HCT116 (cell line): ENCODE results near the gene MTHFD2. TPM values are rescaled to one million over a fixed set of nuclear protein-coding genes. Genes with fewer than 3 reads are reported as not detected.

ENCODE experiments used
- ATAC-seq: fragments of 200-7000 bp; cut with Tn5 transposase; 2 replicates; pipeline ENCODE4 v1.9.1; 2020; ENCODE audit warnings: mild to moderate bottlenecking, moderate library complexity
- BruUV-seq: library from RNA; stranded (reverse); fragments of 400-500 nt; replicated peaks from 2 replicates; lab custom pipeline; 2021; lab: Mats Ljungman, UMichigan
- CTCF ChIA-PET: fragments of 300-600 bp; sonication (Branson Sonifier 250); formaldehyde crosslinking; loops from one replicate; lab custom pipeline; 2021; ENCODE audit warnings: antibody characterized with exemption; lab: Charles Lee
- POLR2A ChIA-PET: fragments of 300-600, 350-600 bp; sonication (Branson Sonifier 250); formaldehyde crosslinking; loops from one replicate; lab custom pipeline; 2021; ENCODE audit warnings: antibody characterized with exemption; lab: Charles Lee
- RAD21 ChIA-PET, 2 experiments: fragments of 300-600 bp; sonication (Branson Sonifier 250); formaldehyde crosslinking; loops; one replicate each; lab custom pipeline; 2023; ENCODE audit warnings: low total read pairs in 2 of 2; ENCODE audit not compliant: uncharacterized antibody in 2 of 2, unreplicated experiment in 2 of 2, low non-redundant PET in 1 of 2; lab: Charles Lee
- DNase-seq: peaks from one replicate; pipeline ENCODE4 v3.0.0-alpha.2; 2010; ENCODE audit warnings: low read depth, low spot score
- H2AFZ ChIP-seq: fragments of 200-600 bp; shearing (Covaris generic), sonication (generic); 2 replicates; pipeline ENCODE4 v1.6.1; 2017; ENCODE audit warnings: low read depth, mixed run types, mixed read lengths, antibody characterized with exemption, low read length; ENCODE audit not compliant: poor library complexity, severe bottlenecking
- H3K27ac ChIP-seq: 2 replicates; pipeline ENCODE4 v1.5.1; 2012; ENCODE audit warnings: low read depth, low read length
- H3K27me3 ChIP-seq: fragments of 200-600 bp; sonication (generic); 2 replicates; pipeline ENCODE4 v1.6.1; 2016; ENCODE audit warnings: mixed run types, low read length, mixed read lengths; ENCODE audit not compliant: insufficient read depth
- H3K36me3 ChIP-seq, 2 experiments: fragments of 200-500 bp in 1 of 2; fragments of 200-600 bp in 1 of 2; sonication (Bioruptor generic) in 1 of 2; sonication (generic) in 1 of 2; 2 replicates each; pipeline versions ENCODE4 v1.5.1 to v1.6.1; 2014 to 2016; ENCODE audit warnings: low read length in 2 of 2, inconsistent platforms in 1 of 2, mixed read lengths in 1 of 2, mixed run types in 1 of 2; ENCODE audit not compliant: insufficient read depth in 2 of 2, control insufficient read depth in 1 of 2
- H3K4me1 ChIP-seq, 2 experiments: fragments of 200-600 bp in 1 of 2; sonication (generic) in 1 of 2; 2 replicates each; pipeline versions ENCODE4 v1.5.1 to v1.6.1; 2012 to 2017; ENCODE audit warnings: low read length in 2 of 2, inconsistent platforms in 1 of 2, mild to moderate bottlenecking in 1 of 2, mixed read lengths in 1 of 2, mixed run types in 1 of 2, moderate library complexity in 1 of 2; ENCODE audit not compliant: insufficient read depth in 2 of 2, control insufficient read depth in 1 of 2
- H3K4me2 ChIP-seq: fragments of 200-600 bp; sonication (generic); 2 replicates; pipeline ENCODE4 v1.6.1; 2017; ENCODE audit warnings: mixed run types, low read length, mixed read lengths
- H3K4me3 ChIP-seq, 2 experiments: fragments of 200-600 bp in 1 of 2; sonication (generic) in 1 of 2; replicated peaks in 1 of 2; 2 replicates each; pipeline ENCODE4 v1.5.1; 2011 to 2016; ENCODE audit warnings: low read length in 2 of 2, control low read depth in 1 of 2, low read depth in 1 of 2, mild to moderate bottlenecking in 1 of 2, mixed read lengths in 1 of 2, mixed run types in 1 of 2
- H3K79me2 ChIP-seq: fragments of 200-600 bp; sonication (generic); 2 replicates; pipeline ENCODE4 v1.6.1; 2017; ENCODE audit warnings: mild to moderate bottlenecking, mixed run types, low read length, moderate library complexity, mixed read lengths; ENCODE audit not compliant: insufficient read depth
- H3K9ac ChIP-seq: fragments of 200-600 bp; sonication (generic); 2 replicates; pipeline ENCODE4 v1.6.1; 2016; ENCODE audit warnings: low read length, mixed read lengths
- H3K9me2 ChIP-seq: fragments of 200-600 bp; sonication (generic), shearing (Covaris generic); 2 replicates; pipeline ENCODE4 v1.6.1; 2017; ENCODE audit warnings: mixed run types, mild to moderate bottlenecking, moderate library complexity; ENCODE audit not compliant: insufficient read depth
- H3K9me3 ChIP-seq, 2 experiments: fragments of 200-500 bp in 1 of 2; fragments of 200-600 bp in 1 of 2; sonication (Bioruptor generic) in 1 of 2; sonication (generic) in 1 of 2; 2 replicates each; pipeline ENCODE4 v1.6.1; 2014 to 2017; ENCODE audit warnings: low read length in 2 of 2, mixed read lengths in 2 of 2, inconsistent platforms in 1 of 2, low read depth in 1 of 2, mild to moderate bottlenecking in 1 of 2, mixed run types in 1 of 2, moderate library complexity in 1 of 2; ENCODE audit not compliant: control insufficient read depth in 1 of 2, insufficient read depth in 1 of 2
- H4K20me1 ChIP-seq: fragments of 200-600 bp; sonication (generic), shearing (Covaris generic); 2 replicates; pipeline ENCODE4 v1.6.1; 2017; ENCODE audit warnings: mixed run types, mild to moderate bottlenecking, moderate library complexity; ENCODE audit not compliant: insufficient read depth
- CBX3 ChIP-seq: IDR thresholded peaks from 2 replicates; pipeline ENCODE4 v1.6.1; 2012; ENCODE audit warnings: low read depth
- CEBPB ChIP-seq: IDR thresholded peaks from 2 replicates; pipeline ENCODE4 v1.6.1; 2012; ENCODE audit warnings: low read depth
- EGR1 ChIP-seq: IDR thresholded peaks from 2 replicates; pipeline ENCODE4 v1.6.1; 2012; ENCODE audit warnings: low read depth
- ELF1 ChIP-seq: IDR thresholded peaks from 2 replicates; pipeline ENCODE4 v1.6.1; 2012; ENCODE audit warnings: low read depth, borderline replicate concordance
- EZH2 ChIP-seq: fragments of 200-600 bp; sonication (generic); IDR thresholded peaks from 2 replicates; pipeline ENCODE4 v1.6.1; 2017; ENCODE audit warnings: antibody characterized with exemption, mixed run types
- EZH2phosphoT487 ChIP-seq: fragments of 200-600 bp; IDR thresholded peaks from 2 replicates; pipeline ENCODE4 v1.6.1; 2018; ENCODE audit warnings: antibody characterized with exemption, borderline replicate concordance
- FOSL1 ChIP-seq: IDR thresholded peaks from 2 replicates; pipeline ENCODE4 v1.6.1; 2012; ENCODE audit warnings: low read depth
- JUND ChIP-seq: IDR thresholded peaks from 2 replicates; pipeline ENCODE4 v1.6.1; 2012
- RAD21 ChIP-seq: IDR thresholded peaks from 2 replicates; pipeline ENCODE4 v1.6.1; 2012; ENCODE audit warnings: low read depth, mild to moderate bottlenecking
- SIN3A ChIP-seq: IDR thresholded peaks from 2 replicates; pipeline ENCODE4 v1.6.1; 2012; ENCODE audit warnings: low read depth
- SP1 ChIP-seq: IDR thresholded peaks from 2 replicates; pipeline ENCODE4 v1.6.1; 2012; ENCODE audit warnings: low read depth
- SRF ChIP-seq: IDR thresholded peaks from 2 replicates; pipeline ENCODE4 v1.6.1; 2012; ENCODE audit warnings: low read depth
- YY1 ChIP-seq: IDR thresholded peaks from 2 replicates; pipeline ENCODE4 v1.6.1; 2011; ENCODE audit warnings: low read length, low read depth, moderate library complexity, mild to moderate bottlenecking; ENCODE audit not compliant: insufficient replicate concordance; ENCODE audit errors: extremely low read depth
- ZNF274 ChIP-seq: fragments of 200-500 bp; sonication (Bioruptor generic); IDR thresholded peaks from 2 replicates; pipeline ENCODE4 v1.6.1; 2014; ENCODE audit warnings: mild to moderate bottlenecking, low read depth, low read length, inconsistent platforms
- intact Hi-C: fragments of 100-400 bp; cut with micrococcal nuclease; formaldehyde crosslinking; loops from 2 replicates; pipeline ENCODE4 v1.10.0; 2022
- total RNA-seq: library from RNA; stranded (reverse); gene quantifications from one replicate; pipeline ENCODE4 v1.2.1, GENCODE V29; 2021; ENCODE audit not compliant: unreplicated experiment
- TF ChIP-seq, protein P1 (sequence below): IDR thresholded peaks from 2 replicates; pipeline ENCODE4 v1.6.1; 2012
- TF ChIP-seq, protein P2 (sequence below): IDR thresholded peaks from 2 replicates; pipeline ENCODE4 v1.6.1; 2012
- TF ChIP-seq, protein P3 (sequence below), 3 experiments: fragments of 200-600 bp in 1 of 3; sonication (generic) in 1 of 3; IDR thresholded peaks in 2 of 3; conservative IDR thresholded peaks in 1 of 3; 2 replicates each; pipeline ENCODE4 v1.5.1; 2012 to 2017; ENCODE audit warnings: low read depth in 2 of 3, low read length in 2 of 3, antibody characterized with exemption in 1 of 3, borderline replicate concordance in 1 of 3, control low read depth in 1 of 3, mild to moderate bottlenecking in 1 of 3, mixed read lengths in 1 of 3, mixed run types in 1 of 3, moderate library complexity in 1 of 3; ENCODE audit not compliant: insufficient read depth in 1 of 3
- TF ChIP-seq, protein P4 (sequence below): IDR thresholded peaks from 2 replicates; pipeline ENCODE4 v1.6.1; 2012; ENCODE audit warnings: low read depth

Gene MTHFD2
- total RNA-seq, 1 experiment from 2014 or later, result 445 TPM

DNA sequence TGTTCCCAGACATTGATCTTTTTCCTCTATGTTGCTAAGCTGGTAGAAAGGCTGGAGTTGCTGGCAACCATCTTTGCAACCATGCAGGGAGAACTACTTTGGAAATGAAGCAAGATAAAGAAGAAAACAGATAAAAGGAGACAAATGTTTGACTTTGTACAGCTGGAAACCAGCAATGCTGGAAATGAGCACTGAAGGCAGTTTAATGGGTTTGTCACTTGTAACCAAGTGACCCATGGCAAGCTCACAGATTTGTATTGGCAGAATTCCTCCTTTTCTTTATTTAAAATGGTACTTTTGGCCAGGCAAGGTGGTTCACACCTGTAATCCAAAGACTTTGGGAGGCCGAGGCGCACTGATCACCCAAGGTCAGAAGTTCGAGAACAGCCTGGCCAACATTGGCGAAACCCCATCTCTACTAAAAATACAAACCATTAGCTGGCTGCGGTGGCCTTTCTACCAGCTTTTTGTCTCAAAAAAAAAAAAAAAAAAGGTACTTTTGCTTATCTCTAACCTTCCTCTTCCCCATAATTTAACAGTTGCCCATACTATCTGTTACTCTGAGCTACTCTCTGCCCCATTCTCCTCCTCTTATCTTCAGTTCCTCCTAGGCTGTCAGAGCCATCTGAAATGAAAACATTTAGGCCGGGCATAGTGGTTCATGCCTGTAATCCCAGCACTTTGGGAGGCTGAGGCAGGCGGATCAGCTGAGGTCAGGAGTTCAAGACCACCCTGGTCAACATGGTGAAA is 48.7 kb upstream of the MTHFD2 start:
- ATAC-seq, result no peak
- H4K20me1 ChIP-seq, result no peaks in the 10 kb centered on the region
- peaks cover 16% of the 10 kb centered on the region for H3K79me2 ChIP-seq
- peaks cover 5 to 17% of the 10 kb centered on the region in 2 experiments; a peak in 3 of 4 replicates for H3K4me1 ChIP-seq
- H3K4me2 ChIP-seq, result no peak overlapping the region
- DNase-seq, result no peak
- H3K9me2 ChIP-seq, result no peaks in the 10 kb centered on the region
- H3K4me3 ChIP-seq, result no peak overlapping the region
- H3K36me3 ChIP-seq, result peaks cover 0 to 17% of the 10 kb centered on the region in 2 experiments; a peak in 2 of 4 replicates
- intact Hi-C loops, result loop anchor here (5.0 kb wide), 3 partner anchors 312 to 517 kb away; no protein-coding TSS in a partner anchor
- BruUV-seq, result no TSS peak
- RAD21 ChIA-PET, result interaction anchor here in 1 of 2 experiments (0.5 to 2.5 kb wide), 2 partner anchors 323 to 1834 kb away, joined by 3 to 6 read pairs; no protein-coding TSS in a partner anchor
- H3K27me3 ChIP-seq, result no peaks in the 10 kb centered on the region
- no peaks in the 10 kb centered on the region for H3K9me3 ChIP-seq
- CTCF ChIA-PET, result interaction anchor here (0.7 to 2.0 kb wide), 5 partner anchors 10 to 470 kb away, joined by 3 to 39 read pairs (median 6); no protein-coding TSS in a partner anchor
- no peak overlapping the region for H3K27ac ChIP-seq
- TF ChIP-seq FOSL1 (no peak), JUND (no peak), ZNF274 (no peak), ELF1 (no peak), SRF (no peak), EGR1 (no peak), SIN3A (no peak), SP1 (no peak), EZH2 (no peak), CBX3 (no peak), YY1 (no peak), RAD21 (no peak), CEBPB (no peak), EZH2phosphoT487 (no peak)
- TF ChIP-seq, protein P1, sequence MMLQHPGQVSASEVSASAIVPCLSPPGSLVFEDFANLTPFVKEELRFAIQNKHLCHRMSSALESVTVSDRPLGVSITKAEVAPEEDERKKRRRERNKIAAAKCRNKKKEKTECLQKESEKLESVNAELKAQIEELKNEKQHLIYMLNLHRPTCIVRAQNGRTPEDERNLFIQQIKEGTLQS, result no peak
- TF ChIP-seq, protein P2, sequence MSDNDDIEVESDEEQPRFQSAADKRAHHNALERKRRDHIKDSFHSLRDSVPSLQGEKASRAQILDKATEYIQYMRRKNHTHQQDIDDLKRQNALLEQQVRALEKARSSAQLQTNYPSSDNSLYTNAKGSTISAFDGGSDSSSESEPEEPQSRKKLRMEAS, result no peak
- TF ChIP-seq, protein P3, sequence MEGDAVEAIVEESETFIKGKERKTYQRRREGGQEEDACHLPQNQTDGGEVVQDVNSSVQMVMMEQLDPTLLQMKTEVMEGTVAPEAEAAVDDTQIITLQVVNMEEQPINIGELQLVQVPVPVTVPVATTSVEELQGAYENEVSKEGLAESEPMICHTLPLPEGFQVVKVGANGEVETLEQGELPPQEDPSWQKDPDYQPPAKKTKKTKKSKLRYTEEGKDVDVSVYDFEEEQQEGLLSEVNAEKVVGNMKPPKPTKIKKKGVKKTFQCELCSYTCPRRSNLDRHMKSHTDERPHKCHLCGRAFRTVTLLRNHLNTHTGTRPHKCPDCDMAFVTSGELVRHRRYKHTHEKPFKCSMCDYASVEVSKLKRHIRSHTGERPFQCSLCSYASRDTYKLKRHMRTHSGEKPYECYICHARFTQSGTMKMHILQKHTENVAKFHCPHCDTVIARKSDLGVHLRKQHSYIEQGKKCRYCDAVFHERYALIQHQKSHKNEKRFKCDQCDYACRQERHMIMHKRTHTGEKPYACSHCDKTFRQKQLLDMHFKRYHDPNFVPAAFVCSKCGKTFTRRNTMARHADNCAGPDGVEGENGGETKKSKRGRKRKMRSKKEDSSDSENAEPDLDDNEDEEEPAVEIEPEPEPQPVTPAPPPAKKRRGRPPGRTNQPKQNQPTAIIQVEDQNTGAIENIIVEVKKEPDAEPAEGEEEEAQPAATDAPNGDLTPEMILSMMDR (IDR thresholded peaks at IDR 0.05 in 2 of 3, conservative IDR thresholded peaks at IDR 0.05 in 1 of 3; ENCODE audit: borderline replicate concordance in 1 of 3, insufficient read depth in 1 of 3, low read depth in 2 of 3, low read length in 2 of 3), result no peak
- TF ChIP-seq, protein P4, sequence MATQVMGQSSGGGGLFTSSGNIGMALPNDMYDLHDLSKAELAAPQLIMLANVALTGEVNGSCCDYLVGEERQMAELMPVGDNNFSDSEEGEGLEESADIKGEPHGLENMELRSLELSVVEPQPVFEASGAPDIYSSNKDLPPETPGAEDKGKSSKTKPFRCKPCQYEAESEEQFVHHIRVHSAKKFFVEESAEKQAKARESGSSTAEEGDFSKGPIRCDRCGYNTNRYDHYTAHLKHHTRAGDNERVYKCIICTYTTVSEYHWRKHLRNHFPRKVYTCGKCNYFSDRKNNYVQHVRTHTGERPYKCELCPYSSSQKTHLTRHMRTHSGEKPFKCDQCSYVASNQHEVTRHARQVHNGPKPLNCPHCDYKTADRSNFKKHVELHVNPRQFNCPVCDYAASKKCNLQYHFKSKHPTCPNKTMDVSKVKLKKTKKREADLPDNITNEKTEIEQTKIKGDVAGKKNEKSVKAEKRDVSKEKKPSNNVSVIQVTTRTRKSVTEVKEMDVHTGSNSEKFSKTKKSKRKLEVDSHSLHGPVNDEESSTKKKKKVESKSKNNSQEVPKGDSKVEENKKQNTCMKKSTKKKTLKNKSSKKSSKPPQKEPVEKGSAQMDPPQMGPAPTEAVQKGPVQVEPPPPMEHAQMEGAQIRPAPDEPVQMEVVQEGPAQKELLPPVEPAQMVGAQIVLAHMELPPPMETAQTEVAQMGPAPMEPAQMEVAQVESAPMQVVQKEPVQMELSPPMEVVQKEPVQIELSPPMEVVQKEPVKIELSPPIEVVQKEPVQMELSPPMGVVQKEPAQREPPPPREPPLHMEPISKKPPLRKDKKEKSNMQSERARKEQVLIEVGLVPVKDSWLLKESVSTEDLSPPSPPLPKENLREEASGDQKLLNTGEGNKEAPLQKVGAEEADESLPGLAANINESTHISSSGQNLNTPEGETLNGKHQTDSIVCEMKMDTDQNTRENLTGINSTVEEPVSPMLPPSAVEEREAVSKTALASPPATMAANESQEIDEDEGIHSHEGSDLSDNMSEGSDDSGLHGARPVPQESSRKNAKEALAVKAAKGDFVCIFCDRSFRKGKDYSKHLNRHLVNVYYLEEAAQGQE, result no peak
- POLR2A ChIA-PET, result no interaction called here
- no peak overlapping the region for H2AFZ ChIP-seq
- no peak overlapping the region for H3K9ac ChIP-seq
